ENCODE results near the gene GALNT2.

Gene GALNT2

DNA sequence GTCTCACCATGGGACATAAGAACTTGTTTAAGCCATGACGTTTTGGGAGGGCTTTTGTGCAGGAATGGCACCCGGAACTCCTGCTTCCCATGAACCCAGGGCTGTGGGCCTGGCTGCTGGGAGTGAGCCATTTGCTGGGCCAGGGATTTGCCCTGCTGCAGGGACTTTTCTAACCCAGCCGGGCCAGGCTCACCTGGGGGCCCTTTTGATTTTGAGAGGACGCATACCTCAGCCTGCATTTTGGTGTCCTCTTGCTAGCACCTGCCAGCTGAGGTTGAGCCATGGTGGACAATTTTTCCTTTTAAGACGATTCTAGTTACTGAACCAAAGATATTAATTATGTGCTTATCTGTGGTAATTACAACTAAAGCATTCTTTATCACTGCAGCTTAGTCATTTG, 28.9 kb downstream of the GALNT2 start:
- H3K4me3 ChIP-seq (ENCODE audit: low read length): no peak overlapping the region
- no peak for DNase-seq (ENCODE audit: low read depth)
- no peak for TF ChIP-seq CTCF (IDR thresholded peaks at IDR 0.05; ENCODE audit: insufficient read depth, low read depth, low read length, missing control alignments)

GRCh38 chr1:230097370-230097769, 30.3 kb downstream of the GALNT2 start:
- no peak for TF ChIP-seq CTCF (IDR thresholded peaks at IDR 0.05; ENCODE audit: insufficient read depth, low read depth, low read length, missing control alignments)
- H3K4me3 ChIP-seq (ENCODE audit: low read length): no peak overlapping the region
- DNase-seq (ENCODE audit: low read depth): no peak

- DNase-seq (ENCODE audit: low read depth): no peak
These were observed 31.7 kb downstream of the GALNT2 start for GRCh38 chr1:230098723-230099122.

GRCh38 chr1:230099465-230099864, 32.4 kb downstream of the GALNT2 start:
- no peak overlapping the region for H3K4me3 ChIP-seq (ENCODE audit: low read length)
- no peak for TF ChIP-seq CTCF (IDR thresholded peaks at IDR 0.05; ENCODE audit: insufficient read depth, low read depth, low read length, missing control alignments)
- no peak for DNase-seq (ENCODE audit: low read depth)

More at GRCh38 chr1:230098723-230099122, 31.7 kb downstream of the GALNT2 start:
- H3K4me3 ChIP-seq (ENCODE audit: low read length): no peak overlapping the region
- TF ChIP-seq CTCF (IDR thresholded peaks at IDR 0.05; ENCODE audit: insufficient read depth, low read depth, low read length, missing control alignments): no peak

DNA sequence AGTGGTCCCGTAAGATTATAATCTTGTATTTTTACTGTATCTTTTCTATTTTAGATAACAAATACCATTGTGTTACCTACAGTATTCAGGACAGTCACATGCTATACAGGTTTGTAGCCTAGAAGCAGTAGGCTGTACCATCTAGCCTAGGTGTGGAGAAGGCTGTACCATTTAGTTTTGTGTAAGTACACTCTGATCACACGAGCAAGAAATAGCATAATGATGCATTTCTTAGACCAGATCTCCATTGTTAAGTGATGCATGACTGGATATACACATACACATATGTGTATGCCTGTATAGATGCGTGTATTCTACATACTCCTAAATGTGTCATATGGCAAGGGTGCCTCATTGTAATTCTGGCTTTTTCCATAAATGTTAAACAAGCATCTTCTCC, 33.9 kb downstream of the GALNT2 start:
- no peak overlapping the region for H3K4me3 ChIP-seq (ENCODE audit: low read length)
- no peak for TF ChIP-seq CTCF (IDR thresholded peaks at IDR 0.05; ENCODE audit: insufficient read depth, low read depth, low read length, missing control alignments)
- no peak for DNase-seq (ENCODE audit: low read depth)

GRCh38 chr1:230101556-230101955, 34.5 kb downstream of the GALNT2 start:
- DNase-seq (ENCODE audit: low read depth): no peak
- no peak for TF ChIP-seq CTCF (IDR thresholded peaks at IDR 0.05; ENCODE audit: insufficient read depth, low read depth, low read length, missing control alignments)
- H3K4me3 ChIP-seq (ENCODE audit: low read length): no peak overlapping the region

GRCh38 chr1:230102046-230102445, 35.0 kb downstream of the GALNT2 start:
- no peak overlapping the region for H3K4me3 ChIP-seq (ENCODE audit: low read length)
- no peak for DNase-seq (ENCODE audit: low read depth)
- no peak for TF ChIP-seq CTCF (IDR thresholded peaks at IDR 0.05; ENCODE audit: insufficient read depth, low read depth, low read length, missing control alignments)

Measured in epithelial cell of esophagus (primary cell).